NT2/D1 (cell line): Measurements from ENCODE around the gene ADK.
"Not testable (repeated sequence)": the region's sequence is repeated elsewhere in the genome, so short reads cannot be mapped to it uniquely, and the experiment has no call there.

Experiments used
- DNase-seq: peaks from one replicate; pipeline ENCODE4 v3.0.0-alpha.2; 2011; ENCODE audit warnings: low read depth, low spot score
- H3K27me3 ChIP-seq: 2 replicates; pipeline ENCODE4 v1.6.0; 2011; ENCODE audit warnings: mild to moderate bottlenecking; ENCODE audit not compliant: insufficient read length, insufficient read depth
- H3K36me3 ChIP-seq: 2 replicates; pipeline ENCODE4 v1.6.1; 2011; ENCODE audit warnings: mild to moderate bottlenecking, low read length, mixed read lengths; ENCODE audit not compliant: insufficient read depth, insufficient read length
- H3K4me1 ChIP-seq: 2 replicates; pipeline ENCODE4 v1.5.1; 2011; ENCODE audit not compliant: insufficient read depth, insufficient read length
- H3K4me3 ChIP-seq: 2 replicates; pipeline ENCODE4 v1.5.1; 2011; ENCODE audit warnings: low read depth; ENCODE audit not compliant: insufficient read length
- H3K9ac ChIP-seq: 2 replicates; pipeline ENCODE4 v1.6.0; 2011; ENCODE audit warnings: low read depth; ENCODE audit not compliant: insufficient read length
- H3K9me3 ChIP-seq: 2 replicates; pipeline ENCODE4 v1.5.1; 2011; ENCODE audit warnings: mild to moderate bottlenecking, low read length; ENCODE audit not compliant: insufficient read depth
- SUZ12 ChIP-seq: IDR thresholded peaks from 2 replicates; pipeline ENCODE4 v1.6.1; 2011; ENCODE audit not compliant: insufficient read length, insufficient read depth; ENCODE audit errors: extremely low read depth
- YY1 ChIP-seq: IDR thresholded peaks from 2 replicates; pipeline ENCODE4 v1.6.1; 2011; ENCODE audit not compliant: insufficient read length, insufficient read depth
- ZNF274 ChIP-seq: IDR thresholded peaks from 2 replicates; pipeline ENCODE4 v1.6.1; 2011; ENCODE audit warnings: mild to moderate bottlenecking, low read depth, low read length

ADK gene

DNA sequence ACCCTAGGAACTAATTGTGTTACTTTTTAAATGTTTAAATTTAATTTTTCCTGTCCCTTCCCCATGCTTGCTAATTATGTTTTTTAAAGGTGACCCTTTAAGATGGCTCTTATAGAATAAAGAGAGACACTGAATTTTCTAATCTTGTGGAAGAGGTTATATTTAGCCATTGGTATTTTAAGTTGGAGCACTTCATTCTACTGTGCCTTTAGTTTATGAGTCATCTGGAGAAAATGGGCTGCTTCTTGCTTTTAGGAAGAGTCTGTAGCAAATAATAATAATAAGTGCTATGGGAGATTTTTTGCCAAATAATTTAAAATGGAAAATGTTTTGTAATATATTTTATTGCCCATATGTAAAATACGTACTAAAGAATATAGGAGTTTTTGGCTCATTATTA, 139.7 kb downstream of the ADK start:
- H3K9me3 ChIP-seq, result no peaks in the 10 kb centered on the region
- no peaks in the 10 kb centered on the region for H3K4me1 ChIP-seq
- H3K36me3 ChIP-seq, result no peaks in the 10 kb centered on the region
- no peak for DNase-seq
- H3K4me3 ChIP-seq, result no peak overlapping the region
- TF ChIP-seq SUZ12 (no peak), YY1 (no peak), ZNF274 (no peak)
- no peaks in the 10 kb centered on the region for H3K27me3 ChIP-seq
- H3K9ac ChIP-seq, result no peak overlapping the region

DNA sequence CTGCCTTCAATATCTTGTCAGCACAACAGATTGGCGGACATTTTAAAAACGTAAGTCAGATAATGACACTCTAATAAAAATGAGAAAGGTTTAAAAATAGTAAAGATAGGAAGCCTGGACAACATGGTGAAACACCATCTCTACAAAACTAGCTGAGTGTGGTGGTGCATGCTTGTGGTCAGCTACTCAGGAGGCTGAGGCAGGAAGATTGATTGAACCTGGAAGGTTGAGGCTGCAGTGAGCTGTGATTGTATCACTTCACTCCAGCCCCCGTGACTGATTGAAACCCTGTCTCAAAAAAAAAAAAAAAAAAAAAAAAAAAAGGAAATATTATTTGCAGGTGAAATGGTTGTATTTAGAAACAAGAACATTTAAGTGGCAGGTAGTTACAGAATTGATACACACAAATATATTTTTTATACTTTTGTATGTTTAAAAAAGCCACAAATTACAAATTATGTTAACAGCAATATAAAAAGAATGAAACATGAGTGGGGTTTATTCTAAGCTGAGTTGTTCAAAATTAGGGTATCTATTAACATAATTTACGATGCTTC, 141.9 kb downstream of the ADK start:
- no peaks in the 10 kb centered on the region for H3K9me3 ChIP-seq
- H3K36me3 ChIP-seq, result no peaks in the 10 kb centered on the region
- no peak overlapping the region for H3K4me3 ChIP-seq
- no peak for DNase-seq
- no peak overlapping the region for H3K9ac ChIP-seq
- H3K4me1 ChIP-seq, result no peaks in the 10 kb centered on the region
- no peak for TF ChIP-seq YY1
- TF ChIP-seq ZNF274, result no peak
- no peak for TF ChIP-seq SUZ12
- H3K27me3 ChIP-seq, result no peaks in the 10 kb centered on the region

GRCh38 chr10:74293686-74294371, 142.8 kb downstream of the ADK start:
- DNase-seq, result no peak
- no peaks in the 10 kb centered on the region for H3K27me3 ChIP-seq
- no peak overlapping the region for H3K4me3 ChIP-seq
- H3K9me3 ChIP-seq, result no peaks in the 10 kb centered on the region
- H3K4me1 ChIP-seq, result no peaks in the 10 kb centered on the region
- no peak overlapping the region for H3K9ac ChIP-seq
- TF ChIP-seq YY1 (no peak), SUZ12 (no peak), ZNF274 (no peak)
- no peaks in the 10 kb centered on the region for H3K36me3 ChIP-seq

- no peak for TF ChIP-seq YY1
- no peak for TF ChIP-seq SUZ12
- TF ChIP-seq ZNF274, result no peak
- H3K36me3 ChIP-seq, result no peaks in the 10 kb centered on the region
- no peaks in the 10 kb centered on the region for H3K9me3 ChIP-seq
- H3K27me3 ChIP-seq, result no peaks in the 10 kb centered on the region
- DNase-seq, result no peak
- H3K4me1 ChIP-seq, result no peaks in the 10 kb centered on the region
- H3K9ac ChIP-seq, result no peak overlapping the region
- no peak overlapping the region for H3K4me3 ChIP-seq
Measured at GRCh38 chr10:74297389-74298080, 146.5 kb downstream of the ADK start.

DNA sequence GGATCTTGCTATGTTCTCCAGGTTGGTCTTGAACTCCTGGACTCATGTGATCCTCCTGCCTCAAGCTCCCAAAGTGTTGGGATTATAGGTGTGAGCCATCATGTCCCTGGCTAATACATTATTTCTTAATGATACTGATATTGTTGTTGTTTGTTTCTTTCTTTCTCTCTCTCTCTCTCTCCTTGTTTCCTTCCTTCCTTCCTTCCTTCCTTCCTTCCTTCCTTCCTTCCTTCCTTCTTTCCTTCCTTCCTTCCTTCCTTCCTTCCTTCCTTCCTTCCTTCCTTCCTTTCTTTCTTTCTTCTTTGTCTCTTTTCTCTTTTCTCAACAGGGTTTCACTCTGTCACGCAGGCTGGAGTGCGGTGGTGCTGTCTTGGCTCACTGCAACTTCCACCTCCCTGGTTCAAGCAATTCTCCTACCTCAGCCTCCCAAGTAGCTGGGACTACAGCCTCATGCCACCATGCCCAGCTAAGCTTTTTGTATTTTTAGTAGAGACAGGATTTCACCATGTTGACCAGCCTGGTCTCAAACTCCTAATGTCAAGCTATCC, 149.1 kb downstream of the ADK start:
- H3K9me3 ChIP-seq, H3K27me3 ChIP-seq, H3K4me3 ChIP-seq, DNase-seq, H3K9ac ChIP-seq, H3K36me3 ChIP-seq, H3K4me1 ChIP-seq: not testable (repeated sequence)

GRCh38 chr10:74300666-74301065, 149.6 kb downstream of the ADK start:
- Histone ChIP-seq H3K9ac (no peak overlapping the region), H3K4me1 (no peaks in the 10 kb centered on the region), H3K27me3 (no peaks in the 10 kb centered on the region), H3K4me3 (no peak overlapping the region), H3K36me3 (no peaks in the 10 kb centered on the region), H3K9me3 (no peaks in the 10 kb centered on the region)
- DNase-seq, result no peak
- no peak for TF ChIP-seq ZNF274
- no peak for TF ChIP-seq YY1
- TF ChIP-seq SUZ12, result no peak

DNA sequence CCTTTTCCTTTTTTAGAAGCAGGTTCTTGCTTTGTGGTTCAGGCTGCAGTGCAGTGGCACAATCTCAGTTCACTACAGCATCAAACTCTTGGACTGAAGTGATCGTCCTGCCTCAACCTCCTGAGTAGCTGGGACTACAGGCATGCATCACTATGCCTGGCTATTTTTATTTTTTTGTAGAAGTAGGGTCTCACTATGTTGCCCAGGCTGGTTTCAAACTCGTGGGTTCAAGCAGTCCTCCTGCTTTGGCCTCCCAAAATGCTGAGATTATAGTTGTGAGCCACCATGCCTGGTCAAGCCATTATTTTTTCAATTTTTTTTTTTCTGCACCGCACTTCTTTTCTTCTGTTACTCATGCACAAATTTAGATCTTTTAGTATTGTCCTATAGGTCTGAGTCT, 154.7 kb downstream of the ADK start:
- no peak for DNase-seq
- Histone ChIP-seq H3K27me3 (no peaks in the 10 kb centered on the region), H3K4me1 (no peaks in the 10 kb centered on the region), H3K4me3 (no peak overlapping the region), H3K9ac (no peak overlapping the region), H3K36me3 (no peaks in the 10 kb centered on the region), H3K9me3 (no peaks in the 10 kb centered on the region)
- TF ChIP-seq ZNF274 (no peak), YY1 (no peak), SUZ12 (no peak)
